Choroid plexus epithelial cell (primary cell): ENCODE data around the gene SULT2A1.
"Not testable (repeated sequence)": the region's sequence is repeated elsewhere in the genome, so short reads cannot be mapped to it uniquely, and the experiment has no call there.

Source experiments
- DNase-seq: peaks from one replicate; pipeline ENCODE4 v3.0.0-alpha.2; 2010; ENCODE audit warnings: low read depth
- H3K4me3 ChIP-seq: 2 replicates; pipeline ENCODE4 v1.5.1; 2011; ENCODE audit warnings: low read depth, mild to moderate bottlenecking, control low read depth, low read length, moderate library complexity
- CTCF ChIP-seq: conservative IDR thresholded peaks from 2 replicates; pipeline ENCODE4 v1.5.1; 2011; ENCODE audit warnings: low read depth, mild to moderate bottlenecking, control low read depth, inconsistent platforms, low read length, moderate library complexity

Gene SULT2A1

GRCh38 chr19:47860602-47861297, 25.4 kb downstream of the SULT2A1 start:
- TF ChIP-seq CTCF, result no peak
- DNase-seq, result no peak
- H3K4me3 ChIP-seq, result no peak overlapping the region

- H3K4me3 ChIP-seq, DNase-seq: not testable (repeated sequence)
These were observed 26.3 kb downstream of the SULT2A1 start for GRCh38 chr19:47859838-47860237.

GRCh38 chr19:47858646-47859285, 27.3 kb downstream of the SULT2A1 start, which contains the start of gene TPRX2:
Gene TPRX2, plus strand, starts transcription at chr19:47859235. Its CDS starts 12 bp downstream, at chr19:47859247.
- H3K4me3 ChIP-seq, DNase-seq: not testable (repeated sequence)

GRCh38 chr19:47858231-47858630, 27.9 kb downstream of the SULT2A1 start:
- peak; percentile 18 for DNase-seq
- not testable (repeated sequence) for H3K4me3 ChIP-seq

GRCh38 chr19:47854459-47854858, 31.7 kb downstream of the SULT2A1 start:
- no peak overlapping the region for H3K4me3 ChIP-seq
- no peak for DNase-seq
- no peak for TF ChIP-seq CTCF

- no peak overlapping the region for H3K4me3 ChIP-seq
- no peak for TF ChIP-seq CTCF
- DNase-seq, result no peak
These were observed 33.1 kb downstream of the SULT2A1 start for GRCh38 chr19:47853003-47853402.

GRCh38 chr19:47848823-47849473, 37.2 kb downstream of the SULT2A1 start:
- DNase-seq, result peak; percentile 29
- peak; percentile 59 for TF ChIP-seq CTCF
- no peak overlapping the region for H3K4me3 ChIP-seq

GRCh38 chr19:47848425-47848822, 37.7 kb downstream of the SULT2A1 start:
- TF ChIP-seq CTCF, result no peak
- no peak overlapping the region for H3K4me3 ChIP-seq
- DNase-seq, result no peak
